ENCODE data around the gene CEP350.

DNA sequence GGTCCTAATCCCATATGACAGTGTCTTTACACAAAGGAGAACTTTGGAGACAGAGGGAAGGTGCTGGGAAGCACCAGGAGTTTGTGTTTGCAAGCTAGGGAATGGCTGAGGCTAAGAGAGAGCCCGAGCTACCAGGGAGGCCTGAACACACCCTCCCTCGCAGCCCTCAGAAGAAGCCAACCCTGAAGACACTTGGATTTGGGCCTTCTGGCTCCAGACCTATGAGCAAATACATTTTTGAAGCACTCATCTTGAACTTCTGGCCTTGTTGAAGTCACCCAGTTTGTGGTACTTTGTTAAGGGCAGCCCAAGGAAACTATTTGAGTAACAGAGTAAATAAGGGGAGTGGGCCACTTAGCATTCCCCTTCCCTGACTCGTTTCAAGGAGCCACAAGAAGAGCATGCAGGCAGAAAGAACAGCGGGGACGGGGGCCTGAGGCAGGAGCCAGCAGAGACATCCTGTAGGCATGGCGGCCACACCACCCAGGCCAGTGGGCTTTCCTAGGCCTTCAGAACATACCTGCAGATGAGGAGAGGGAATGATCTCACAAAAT is 186.8 kb downstream of the CEP350 start:
- TF ChIP-seq, protein P1, sequence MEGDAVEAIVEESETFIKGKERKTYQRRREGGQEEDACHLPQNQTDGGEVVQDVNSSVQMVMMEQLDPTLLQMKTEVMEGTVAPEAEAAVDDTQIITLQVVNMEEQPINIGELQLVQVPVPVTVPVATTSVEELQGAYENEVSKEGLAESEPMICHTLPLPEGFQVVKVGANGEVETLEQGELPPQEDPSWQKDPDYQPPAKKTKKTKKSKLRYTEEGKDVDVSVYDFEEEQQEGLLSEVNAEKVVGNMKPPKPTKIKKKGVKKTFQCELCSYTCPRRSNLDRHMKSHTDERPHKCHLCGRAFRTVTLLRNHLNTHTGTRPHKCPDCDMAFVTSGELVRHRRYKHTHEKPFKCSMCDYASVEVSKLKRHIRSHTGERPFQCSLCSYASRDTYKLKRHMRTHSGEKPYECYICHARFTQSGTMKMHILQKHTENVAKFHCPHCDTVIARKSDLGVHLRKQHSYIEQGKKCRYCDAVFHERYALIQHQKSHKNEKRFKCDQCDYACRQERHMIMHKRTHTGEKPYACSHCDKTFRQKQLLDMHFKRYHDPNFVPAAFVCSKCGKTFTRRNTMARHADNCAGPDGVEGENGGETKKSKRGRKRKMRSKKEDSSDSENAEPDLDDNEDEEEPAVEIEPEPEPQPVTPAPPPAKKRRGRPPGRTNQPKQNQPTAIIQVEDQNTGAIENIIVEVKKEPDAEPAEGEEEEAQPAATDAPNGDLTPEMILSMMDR (IDR thresholded peaks at IDR 0.05), result no peak
- no peak for TF ChIP-seq POLR2A (IDR thresholded peaks at IDR 0.05)

All from adrenal gland (tissue), 5 donors.